CD8-positive, alpha-beta memory T cell (primary cell): ENCODE measurements around the gene FBLN5. TPM values are rescaled to one million over a fixed set of nuclear protein-coding genes. Genes with fewer than 3 reads are reported as not detected.

ENCODE experiments used
- CTCF ChIA-PET: fragments of 350-600 bp; sonication (Branson Sonifier 250); formaldehyde crosslinking; loops from one replicate; lab custom pipeline; 2021; ENCODE audit warnings: antibody characterized with exemption; lab: Charles Lee
- POLR2A ChIA-PET: fragments of 350-600 bp; sonication (Branson Sonifier 250); formaldehyde crosslinking; loops from one replicate; lab custom pipeline; 2021; ENCODE audit warnings: antibody characterized with exemption; lab: Charles Lee
- DNase-seq, 5 donors: peaks; one replicate each; pipeline versions ENCODE4 v3.0.0 to v3.0.0-alpha.2; 2020 to 2022; ENCODE audit warnings: mixed read lengths in 1 of 5
- H3K27ac ChIP-seq: one replicate; pipeline ENCODE4 v1.7.0; 2013; ENCODE audit warnings: low read depth, mild to moderate bottlenecking, low read length, moderate library complexity
- H3K27me3 ChIP-seq: 2 replicates; pipeline ENCODE4 v1.7.0; 2013; ENCODE audit warnings: low read length, mild to moderate bottlenecking; ENCODE audit not compliant: insufficient read depth, poor library complexity, severe bottlenecking
- H3K36me3 ChIP-seq: 2 replicates; pipeline ENCODE4 v1.7.0; 2013; ENCODE audit warnings: mild to moderate bottlenecking, low read length, moderate library complexity; ENCODE audit not compliant: insufficient read depth
- H3K4me1 ChIP-seq: 2 replicates; pipeline ENCODE4 v1.7.0; 2013; ENCODE audit warnings: mild to moderate bottlenecking, low read length, moderate library complexity; ENCODE audit not compliant: insufficient read depth
- H3K4me3 ChIP-seq: 2 replicates; pipeline ENCODE4 v1.7.0; 2013; ENCODE audit warnings: mild to moderate bottlenecking, low read length
- H3K9me3 ChIP-seq: 2 replicates; pipeline ENCODE4 v1.7.0; 2013; ENCODE audit warnings: mild to moderate bottlenecking, low read length
- H3K27ac Mint-ChIP-seq, 8 donors: one replicate each; pipeline ENCODE4 v1.8.0; 2020 to 2021; ENCODE audit warnings: mixed read lengths in 8 of 8, mild to moderate bottlenecking in 6 of 8, inconsistent platforms in 3 of 8, moderate library complexity in 3 of 8
- H3K27me3 Mint-ChIP-seq, 2 donors: one replicate each; pipeline ENCODE4 v1.8.0; 2020 to 2021; ENCODE audit warnings: mixed read lengths in 2 of 2, mild to moderate bottlenecking in 1 of 2, moderate library complexity in 1 of 2
- H3K36me3 Mint-ChIP-seq, 3 donors: one replicate each; pipeline ENCODE4 v1.8.0; 2020 to 2021; ENCODE audit warnings: mixed read lengths in 3 of 3, inconsistent platforms in 1 of 3, mild to moderate bottlenecking in 1 of 3
- H3K4me1 Mint-ChIP-seq, 3 donors: one replicate each; pipeline ENCODE4 v1.8.0; 2020 to 2021; ENCODE audit warnings: mixed read lengths in 3 of 3, inconsistent platforms in 1 of 3, mild to moderate bottlenecking in 1 of 3
- H3K4me3 Mint-ChIP-seq, 7 donors: one replicate each; pipeline ENCODE4 v1.8.0; 2020 to 2021; ENCODE audit warnings: mixed read lengths in 7 of 7, mild to moderate bottlenecking in 6 of 7, moderate library complexity in 4 of 7, inconsistent platforms in 2 of 7
- H3K9me3 Mint-ChIP-seq, 5 donors: one replicate each; pipeline ENCODE4 v1.8.0; 2020 to 2022; ENCODE audit warnings: mixed read lengths in 5 of 5, mild to moderate bottlenecking in 3 of 5, moderate library complexity in 2 of 5, inconsistent platforms in 1 of 5
- polyA plus RNA-seq: library from polyadenylated mRNA; unstranded; fragments of 300-500 nt; fragmentation: Illumina TruSeq; gene quantifications from one replicate; pipeline ENCODE4 v1.2.3, GENCODE V29; 2021
- total RNA-seq, 2 experiments: library from RNA; stranded (reverse); gene quantifications; one replicate each; pipeline ENCODE4 v1.2.3, GENCODE V29; 2021

Gene FBLN5
- total and polyA plus RNA-seq, 3 experiments from 2014 or later, result 0.82 to 12.1 (median 0.96) TPM

- no peaks in the 10 kb centered on the region for H3K36me3 ChIP-seq
- Mint-ChIP-seq H3K36me3 (peaks cover 0 to 5% (median 0%) of the 10 kb centered on the region in 3 donors), H3K4me1 (peaks cover 59 to 87% (median 73%) of the 10 kb centered on the region in 3 donors), H3K9me3 (no peaks in the 10 kb centered on the region), H3K27ac (peak overlapping the region in 5 of 8 donors; percentile 26 to 90 (median 29)), H3K27me3 (no peaks in the 10 kb centered on the region), H3K4me3 (no peak overlapping the region)
- CTCF ChIA-PET, result interaction anchor here (1.0 to 1.1 kb wide), 2 partner anchors 18 to 40 kb away, joined by 3 read pairs; no protein-coding TSS in a partner anchor
- DNase-seq, result no peak
- no peak overlapping the region for H3K4me3 ChIP-seq
- H3K9me3 ChIP-seq, result no peaks in the 10 kb centered on the region
- peaks cover 63% of the 10 kb centered on the region for H3K4me1 ChIP-seq
- H3K27me3 ChIP-seq, result no peaks in the 10 kb centered on the region
- no peak overlapping the region for H3K27ac ChIP-seq
- POLR2A ChIA-PET, result no interaction called here
These were observed 68.3 kb downstream of the FBLN5 start for GRCh38 chr14:91879196-91879595.

- H3K27me3 Mint-ChIP-seq, result peaks cover 0 to 2% of the 10 kb centered on the region in 2 donors
- Histone ChIP-seq H3K27ac (no peak overlapping the region), H3K4me3 (no peak overlapping the region), H3K9me3 (no peaks in the 10 kb centered on the region), H3K36me3 (no peaks in the 10 kb centered on the region), H3K4me1 (peaks cover 70% of the 10 kb centered on the region), H3K27me3 (no peaks in the 10 kb centered on the region)
- DNase-seq, result no peak
- H3K9me3 Mint-ChIP-seq, result no peaks in the 10 kb centered on the region
- peak overlapping the region in 1 of 7 donors; percentile 6 for H3K4me3 Mint-ChIP-seq
- H3K36me3 Mint-ChIP-seq, result peaks cover 0 to 5% (median 0%) of the 10 kb centered on the region in 3 donors
- ChIA-PET CTCF (no interaction called here), POLR2A (no interaction called here)
- H3K27ac Mint-ChIP-seq, result peak overlapping the region in 3 of 8 donors; percentile 1 to 28 (median 21)
- H3K4me1 Mint-ChIP-seq, result peaks cover 68 to 91% (median 80%) of the 10 kb centered on the region in 3 donors
These were observed 69.2 kb downstream of the FBLN5 start for GRCh38 chr14:91878274-91878673.

- Mint-ChIP-seq H3K36me3 (peaks cover 0 to 5% (median 0%) of the 10 kb centered on the region in 3 donors), H3K9me3 (no peaks in the 10 kb centered on the region), H3K4me1 (peaks cover 73 to 93% (median 89%) of the 10 kb centered on the region in 3 donors), H3K4me3 (no peak overlapping the region), H3K27me3 (peaks cover 0 to 2% of the 10 kb centered on the region in 2 donors), H3K27ac (peak overlapping the region in 1 of 8 donors; percentile 28)
- H3K27me3 ChIP-seq, result no peaks in the 10 kb centered on the region
- H3K9me3 ChIP-seq, result no peaks in the 10 kb centered on the region
- POLR2A ChIA-PET, result no interaction called here
- peaks cover 78% of the 10 kb centered on the region for H3K4me1 ChIP-seq
- H3K36me3 ChIP-seq, result no peaks in the 10 kb centered on the region
- CTCF ChIA-PET, result no interaction called here
- H3K4me3 ChIP-seq, result no peak overlapping the region
- no peak for DNase-seq
- H3K27ac ChIP-seq, result no peak overlapping the region
These were observed 70.0 kb downstream of the FBLN5 start for GRCh38 chr14:91877376-91877915.

DNA sequence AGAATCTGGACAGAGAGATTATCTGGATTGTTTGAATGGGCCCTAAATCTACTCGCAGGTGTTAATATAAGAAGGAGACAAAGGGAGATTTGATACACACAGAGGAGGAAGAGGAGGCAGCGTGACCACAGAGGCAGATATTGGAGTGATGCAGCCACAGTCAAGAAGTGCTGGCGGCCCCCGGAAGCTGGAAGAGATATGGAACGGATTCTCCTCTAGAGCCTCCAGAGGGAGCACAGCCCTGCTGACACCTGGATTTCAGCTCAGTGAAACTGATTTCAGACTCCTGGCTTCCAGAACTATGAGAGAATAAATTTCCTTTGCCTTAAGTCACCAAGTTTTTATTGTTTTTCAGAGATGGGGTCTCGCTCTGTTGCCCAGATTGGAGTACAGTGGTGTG, 71.0 kb downstream of the FBLN5 start:
- Mint-ChIP-seq H3K27me3 (peaks cover 0 to 2% of the 10 kb centered on the region in 2 donors), H3K36me3 (peaks cover 0 to 5% (median 0%) of the 10 kb centered on the region in 3 donors), H3K4me3 (no peak overlapping the region), H3K9me3 (no peaks in the 10 kb centered on the region), H3K4me1 (peaks cover 82 to 100% (median 98%) of the 10 kb centered on the region in 3 donors), H3K27ac (peak overlapping the region in 5 of 8 donors; percentile 18 to 81 (median 71))
- Histone ChIP-seq H3K27ac (no peak overlapping the region), H3K27me3 (no peaks in the 10 kb centered on the region), H3K4me3 (no peak overlapping the region), H3K36me3 (no peaks in the 10 kb centered on the region), H3K9me3 (no peaks in the 10 kb centered on the region), H3K4me1 (peaks cover 87% of the 10 kb centered on the region)
- ChIA-PET POLR2A (no interaction called here), CTCF (interaction anchor here (0.9 kb wide), 1 partner anchor 120 kb away, joined by 3 read pairs; no protein-coding TSS in a partner anchor)
- no peak for DNase-seq

DNA sequence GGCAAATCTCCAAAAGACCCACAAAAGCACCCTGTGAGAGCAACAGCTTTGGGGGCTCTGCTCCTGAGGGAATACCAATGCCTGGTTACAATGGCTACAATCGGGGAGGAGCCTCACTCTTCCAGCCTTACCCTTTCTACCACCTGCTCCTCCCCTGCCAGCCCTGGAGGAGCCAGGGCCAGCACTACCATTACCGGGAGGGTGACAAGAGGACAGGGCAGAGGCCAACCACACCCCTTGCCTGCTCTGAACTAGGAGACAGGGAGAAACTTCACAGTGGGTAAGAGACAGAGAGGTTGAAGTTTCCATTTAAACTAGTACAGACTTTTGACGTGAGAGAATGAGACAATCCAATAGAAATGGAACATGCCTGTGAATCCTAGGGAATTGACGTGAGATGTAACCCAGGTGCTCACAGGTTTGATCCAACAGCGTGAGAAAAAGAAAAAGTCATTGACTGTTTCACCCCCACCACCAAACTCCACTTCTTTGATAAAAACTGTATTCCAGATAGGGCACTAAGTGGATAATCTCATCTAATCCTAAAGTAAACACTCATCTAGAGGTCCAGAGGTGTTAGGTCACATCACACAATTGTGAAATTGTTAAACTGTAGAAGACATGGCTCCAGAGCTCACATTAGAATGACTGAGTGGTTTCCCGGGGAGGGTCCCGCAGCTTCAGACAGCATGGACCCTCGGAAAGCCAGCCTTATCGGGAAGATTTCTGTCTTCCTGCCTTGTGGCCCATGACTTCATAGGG, 71.8 kb downstream of the FBLN5 start:
- Histone ChIP-seq H3K27me3 (no peaks in the 10 kb centered on the region), H3K4me3 (no peak overlapping the region), H3K9me3 (no peaks in the 10 kb centered on the region), H3K36me3 (no peaks in the 10 kb centered on the region), H3K27ac (no peak overlapping the region), H3K4me1 (peaks cover 87% of the 10 kb centered on the region)
- ChIA-PET POLR2A (no interaction called here), CTCF (interaction anchor here (1.4 to 1.7 kb wide), 2 partner anchors 10 to 13 kb away, joined by 4 read pairs; no protein-coding TSS in a partner anchor)
- H3K27ac Mint-ChIP-seq, result peak overlapping the region in 6 of 8 donors; percentile 55 to 100 (median 78)
- H3K36me3 Mint-ChIP-seq, result no peaks in the 10 kb centered on the region
- peaks cover 0 to 2% of the 10 kb centered on the region in 2 donors for H3K27me3 Mint-ChIP-seq
- no peak for DNase-seq
- peak overlapping the region in 3 of 7 donors; percentile 48 to 60 (median 55) for H3K4me3 Mint-ChIP-seq
- H3K9me3 Mint-ChIP-seq, result no peaks in the 10 kb centered on the region
- peaks cover 81 to 100% (median 98%) of the 10 kb centered on the region in 3 donors for H3K4me1 Mint-ChIP-seq

DNA sequence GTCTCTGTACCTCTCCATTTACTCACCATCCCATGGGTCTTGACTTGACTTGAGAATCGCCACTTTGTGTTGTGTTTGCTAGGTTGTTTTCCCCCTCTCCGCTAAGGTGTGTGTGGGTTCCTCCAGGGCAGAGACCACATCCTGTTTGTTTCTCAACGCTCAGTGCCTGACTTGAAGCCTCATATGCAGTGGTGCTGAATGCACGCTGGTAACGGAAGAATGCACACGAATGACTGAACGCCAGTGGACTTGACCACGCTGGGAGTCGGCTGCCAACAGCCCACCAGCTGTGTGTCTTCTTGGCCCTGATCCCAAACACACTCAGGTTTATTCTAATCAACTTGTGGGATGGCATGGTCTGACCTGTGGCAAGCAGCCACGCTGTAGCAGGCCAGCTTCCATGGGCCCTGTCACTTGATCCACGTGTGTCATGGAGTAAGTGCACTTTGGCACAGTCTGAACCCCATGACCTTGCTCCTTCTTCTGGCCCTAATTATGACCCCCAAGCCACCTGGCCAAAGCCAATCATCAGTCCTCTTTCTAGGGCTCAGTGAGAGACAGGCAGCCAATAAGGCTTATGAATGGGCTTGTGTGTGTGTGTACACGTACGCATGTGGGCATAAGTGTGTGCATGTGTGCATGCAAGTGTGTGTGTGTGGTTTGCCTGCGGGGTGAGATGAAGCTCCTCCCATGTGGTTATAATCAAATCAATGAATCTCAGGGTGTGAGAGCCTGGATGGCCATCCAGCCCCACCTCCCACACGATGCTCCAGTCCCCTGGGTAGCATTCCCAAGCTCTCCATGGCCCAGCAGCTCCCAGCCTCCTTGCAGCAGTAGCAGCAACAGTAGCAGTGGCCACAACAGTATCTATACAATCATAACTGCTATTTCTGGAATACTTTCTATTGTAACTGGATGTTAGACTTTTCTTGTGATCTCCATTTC, 73.8 kb downstream of the FBLN5 start:
- Histone ChIP-seq H3K36me3 (no peaks in the 10 kb centered on the region), H3K27ac (peak overlapping the region; percentile 68), H3K4me1 (peaks cover 90% of the 10 kb centered on the region), H3K27me3 (no peaks in the 10 kb centered on the region), H3K4me3 (peak overlapping the region; percentile 85), H3K9me3 (no peaks in the 10 kb centered on the region)
- CTCF ChIA-PET, result interaction anchor here (1.3 to 2.4 kb wide), 5 partner anchors 11 to 72 kb away, joined by 4 to 11 read pairs (median 9); no protein-coding TSS in a partner anchor
- Mint-ChIP-seq H3K9me3 (no peaks in the 10 kb centered on the region), H3K4me3 (peak overlapping the region; percentile 69 to 91 (median 80)), H3K36me3 (peaks cover 0 to 2% (median 1%) of the 10 kb centered on the region in 3 donors), H3K4me1 (peaks cover 88 to 100% (median 100%) of the 10 kb centered on the region in 3 donors), H3K27ac (peak overlapping the region; percentile 80 to 100 (median 98)), H3K27me3 (peaks cover 0 to 2% of the 10 kb centered on the region in 2 donors)
- POLR2A ChIA-PET, result interaction anchor here (0.6 to 3.3 kb wide), 8 partner anchors 9 to 38 kb away, joined by 3 to 22 read pairs (median 3); no protein-coding TSS in a partner anchor
- peak; percentile 64 to 91 (median 89) for DNase-seq
